NCI-H82 treated with DMSO at 0.1 percent for 48 hours (cell line): ENCODE data around the gene ERC1.
"Not testable (repeated sequence)": the region's sequence is repeated elsewhere in the genome, so short reads cannot be mapped to it uniquely, and the experiment has no call there.

ENCODE experiments used
- DNase-seq: peaks from one replicate; lab custom pipeline; 2025; ENCODE audit not compliant: unreplicated experiment; lab: John Stamatoyannopoulos, UW

The ERC1 gene

DNA sequence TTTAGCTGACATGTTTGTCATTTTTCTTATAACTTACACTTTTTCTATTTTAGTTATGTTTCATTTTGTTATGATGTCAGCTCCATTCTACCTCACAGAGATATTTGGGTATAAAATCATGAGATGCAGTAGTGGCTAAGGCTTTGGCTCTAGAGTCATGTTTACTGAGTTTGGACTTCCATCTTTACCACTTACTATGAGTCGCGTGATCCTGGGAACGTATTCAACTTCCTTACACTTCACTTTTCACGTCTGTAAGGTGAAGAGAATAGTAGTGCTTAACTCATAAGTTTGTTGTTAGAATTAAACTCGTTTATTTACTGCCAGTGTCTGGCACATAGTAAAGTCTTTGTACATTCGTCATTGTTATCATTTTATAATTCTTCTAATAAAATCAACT, 126.3 kb downstream of the ERC1 start:
- no peak for DNase-seq

DNA sequence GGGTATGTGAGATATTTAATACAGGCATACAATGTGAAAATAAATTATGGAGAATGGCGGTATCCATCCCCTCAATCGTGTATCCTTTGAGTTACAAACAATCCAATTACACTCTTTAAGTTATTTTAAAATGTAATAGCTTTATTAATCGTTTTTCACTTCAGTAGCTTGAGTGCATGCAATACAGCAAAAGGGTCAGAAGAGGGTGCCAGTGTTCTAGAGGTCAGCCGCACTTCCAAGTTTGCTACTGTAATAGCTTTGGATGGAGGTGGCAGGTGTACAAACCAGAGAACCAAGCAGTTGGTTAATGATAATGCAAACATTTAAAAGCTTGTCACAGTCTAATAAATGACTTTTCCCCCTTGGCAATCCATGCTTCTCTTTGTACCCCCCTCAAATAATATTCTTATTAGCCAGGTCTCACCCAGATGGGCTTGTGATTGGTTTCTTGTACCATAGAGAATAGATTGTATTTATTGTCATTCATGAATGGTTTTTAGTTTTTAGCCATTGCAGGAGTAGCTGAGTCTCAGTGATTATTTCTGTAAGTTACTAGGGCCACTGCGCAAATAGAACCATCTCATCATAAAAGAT, 127.0 kb downstream of the ERC1 start:
- DNase-seq: peak; percentile 37

- DNase-seq: peak; percentile 64
Observed at GRCh38 chr12:1122786-1123185, 131.8 kb downstream of the ERC1 start.

DNA sequence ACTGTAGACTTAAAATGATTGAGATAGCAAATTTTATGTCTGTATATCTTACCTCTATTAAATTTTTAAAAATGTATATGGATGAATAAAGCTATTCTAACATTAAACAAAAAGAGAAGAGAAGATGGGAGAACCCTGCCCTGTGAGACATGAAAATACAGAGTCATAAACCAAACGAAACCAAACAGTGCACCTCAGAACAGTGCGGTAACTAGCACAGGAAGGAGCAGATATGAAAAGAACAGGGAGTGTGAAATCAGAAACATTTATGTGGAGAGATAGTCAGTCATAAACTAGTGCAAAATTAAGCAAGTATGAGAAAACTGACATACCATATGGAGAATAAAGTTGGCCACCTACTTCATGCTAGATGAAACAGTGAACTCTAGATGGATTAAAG, 135.1 kb downstream of the ERC1 start:
- DNase-seq: no peak

DNA sequence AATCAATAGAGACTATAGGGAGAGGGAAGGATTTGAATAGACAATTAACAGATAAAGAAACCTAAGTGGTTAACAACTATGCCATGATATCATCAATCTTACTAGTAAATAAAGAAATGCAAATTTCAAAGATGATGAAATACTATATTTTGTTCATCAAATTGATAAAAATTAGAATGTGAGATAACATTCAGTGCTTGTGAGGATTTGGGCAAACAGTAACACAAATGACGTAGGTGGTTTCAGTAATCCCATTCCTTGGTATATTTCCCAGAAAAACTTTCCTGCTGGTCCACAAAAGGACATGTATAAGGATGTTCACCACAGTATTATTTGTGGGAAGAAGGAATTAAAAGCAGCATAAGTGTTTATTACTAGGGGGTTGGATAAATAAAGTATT, 136.0 kb downstream of the ERC1 start:
- no peak for DNase-seq

GRCh38 chr12:1130164-1130563, 139.1 kb downstream of the ERC1 start:
- no peak for DNase-seq

- no peak for DNase-seq
Observed at GRCh38 chr12:1130571-1130970, 139.5 kb downstream of the ERC1 start.

DNA sequence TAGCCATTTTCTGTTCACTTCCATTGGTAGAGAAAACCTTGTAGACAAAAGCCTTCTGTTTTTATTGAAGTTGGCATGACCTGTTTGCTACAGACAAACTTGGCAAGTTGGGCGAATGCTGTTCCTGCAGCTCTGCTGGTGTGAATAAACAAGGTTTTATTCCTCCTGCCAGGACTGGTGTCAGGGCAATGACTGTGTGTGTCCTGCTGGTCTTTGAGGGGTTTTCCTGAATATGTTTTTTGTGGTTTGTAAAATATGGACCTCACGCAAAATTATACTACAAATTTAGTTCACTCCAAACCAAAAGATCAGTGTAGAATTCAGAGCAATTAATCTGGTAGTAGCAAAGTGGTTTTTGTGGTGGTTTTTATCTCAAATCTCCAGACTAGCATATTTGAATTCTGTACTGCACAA, 140.8 kb downstream of the ERC1 start:
- no peak for DNase-seq

DNA sequence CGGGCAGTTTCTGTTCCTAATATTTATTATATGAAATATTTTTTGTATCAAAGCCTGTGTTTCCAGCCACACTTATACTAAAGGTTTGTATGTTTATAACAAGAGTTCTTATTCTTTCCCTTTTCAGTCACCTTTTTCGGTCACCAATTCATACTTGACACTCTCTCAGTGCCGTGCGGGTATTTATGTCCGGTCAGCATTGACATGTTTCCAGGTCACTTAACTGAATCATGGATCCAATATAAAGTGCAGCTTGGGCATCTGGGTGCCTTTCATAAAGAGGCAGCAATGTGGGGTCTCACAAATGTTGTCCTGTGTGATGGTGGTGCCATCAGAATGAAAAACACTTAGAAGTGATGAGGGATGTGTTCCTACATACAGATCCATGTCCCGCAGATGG, 141.3 kb downstream of the ERC1 start:
- DNase-seq: no peak

DNA sequence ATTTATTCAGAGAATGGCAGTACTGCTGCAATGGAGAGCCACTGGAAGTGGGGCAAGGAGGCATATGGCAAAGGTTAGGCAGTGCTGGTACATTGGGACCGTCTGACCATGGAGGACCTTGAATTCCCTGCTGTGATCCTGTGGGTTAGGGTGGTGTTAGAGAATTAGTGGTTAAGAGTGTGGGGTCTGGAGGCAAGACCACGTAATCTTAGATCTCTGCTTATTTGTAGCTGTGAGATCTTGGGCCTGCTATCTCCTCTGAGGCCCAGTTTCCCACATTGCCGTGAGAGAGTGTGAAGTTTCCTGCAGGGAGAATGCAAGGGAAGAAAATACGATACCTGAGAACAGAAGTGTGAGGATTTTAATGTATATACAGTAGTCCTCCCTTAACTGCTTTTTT, 147.7 kb downstream of the ERC1 start:
- DNase-seq: no peak

GRCh38 chr12:1146758-1147157, 155.7 kb downstream of the ERC1 start:
- not testable (repeated sequence) for DNase-seq

DNA sequence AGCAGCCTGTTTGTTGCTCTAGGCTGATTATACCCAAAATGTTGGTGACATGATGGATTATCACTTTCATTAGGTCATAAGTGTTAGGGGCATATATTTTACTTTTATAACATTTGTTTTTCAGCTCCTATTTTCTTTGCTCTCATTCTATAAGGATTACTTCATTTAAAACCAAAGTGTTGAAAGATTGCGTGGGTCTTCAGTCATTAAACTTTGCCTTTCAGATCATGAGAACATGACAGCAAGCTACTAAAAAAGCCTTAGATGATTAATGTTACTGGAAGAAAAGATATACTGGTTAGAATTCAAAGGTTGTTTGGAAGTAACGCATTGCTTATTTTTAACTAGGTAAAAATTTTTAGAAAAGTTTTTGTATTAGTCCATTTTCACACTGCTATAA, 156.8 kb downstream of the ERC1 start:
- no peak for DNase-seq

GRCh38 chr12:1157046-1157445, 166.0 kb downstream of the ERC1 start:
- no peak for DNase-seq

- no peak for DNase-seq
Observed at GRCh38 chr12:1161197-1161596, 170.2 kb downstream of the ERC1 start.

GRCh38 chr12:1162081-1162760, 171.2 kb downstream of the ERC1 start:
- DNase-seq: peak; percentile 77

DNA sequence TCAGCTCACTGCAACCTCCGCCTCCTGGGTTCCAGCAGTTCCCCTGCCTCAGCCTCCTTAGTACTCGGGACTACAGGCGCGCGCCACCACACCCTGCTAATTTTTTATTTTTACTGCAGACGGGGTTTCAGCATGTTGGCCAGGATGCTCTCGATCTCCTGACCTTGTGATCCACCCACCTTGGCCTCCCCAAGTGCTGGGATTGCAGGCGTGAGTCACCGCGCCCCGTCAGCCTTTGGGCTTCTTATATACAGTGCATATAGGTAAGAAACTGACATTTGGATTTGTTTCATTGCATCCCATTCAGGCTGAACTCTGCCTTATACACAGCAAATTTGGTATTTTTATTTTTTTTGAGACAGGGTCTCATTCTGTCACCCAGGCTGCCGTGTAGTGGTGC, 176.8 kb downstream of the ERC1 start:
- no peak for DNase-seq

DNA sequence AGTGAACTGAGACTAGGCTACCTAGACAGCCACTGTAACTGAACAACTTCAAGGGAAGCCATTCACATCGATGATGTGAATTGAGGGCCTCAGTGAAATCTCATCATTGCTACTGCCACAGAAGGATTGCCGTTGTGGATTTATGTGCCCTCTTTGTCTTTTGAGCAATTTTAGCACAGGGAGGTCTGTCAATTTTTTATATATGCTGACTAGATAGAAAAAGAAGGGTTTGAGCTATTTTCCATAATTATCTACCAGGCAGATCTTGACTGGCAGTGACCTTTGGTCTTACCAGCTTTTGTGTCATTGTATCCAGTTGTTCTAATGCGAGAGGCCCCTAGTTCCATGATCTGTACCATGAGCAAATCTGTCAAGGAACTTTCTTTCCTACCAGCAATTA, 179.4 kb downstream of the ERC1 start:
- no peak for DNase-seq

DNA sequence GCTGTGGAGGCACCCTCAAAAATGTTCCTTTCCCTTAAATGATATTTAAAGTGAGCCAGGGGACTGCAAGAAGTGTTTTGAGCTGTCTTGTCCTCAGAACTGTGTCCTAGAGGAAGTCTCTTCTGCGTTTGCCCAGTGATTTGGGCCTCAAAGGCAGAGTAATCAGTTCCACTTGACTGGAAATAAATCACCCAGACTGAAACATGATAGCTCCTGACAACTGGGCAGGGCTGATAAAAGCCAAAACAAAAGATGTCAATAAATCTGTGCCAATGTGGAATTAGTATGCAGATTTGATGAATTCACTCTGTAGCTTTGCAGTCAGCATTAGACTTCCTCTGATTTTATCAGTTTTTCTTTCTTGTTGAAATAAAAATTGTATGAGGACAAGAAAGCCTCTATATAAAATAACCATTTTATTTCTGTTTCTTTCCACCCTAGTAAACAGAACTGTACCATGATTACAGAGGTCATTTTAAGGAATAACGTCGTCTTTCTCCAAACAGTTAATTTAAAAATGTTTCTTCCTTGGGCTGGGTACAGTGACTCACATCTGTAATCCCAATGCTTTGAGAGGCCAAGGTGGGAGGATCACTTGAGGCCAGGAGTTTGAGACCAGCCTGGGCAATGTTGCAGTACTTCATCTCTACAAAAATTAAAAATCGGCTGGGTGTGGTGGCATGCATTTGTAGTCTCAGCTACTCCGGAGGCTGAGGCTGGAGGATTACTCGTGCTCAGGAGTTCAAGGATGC, 180.8 kb downstream of the ERC1 start:
- DNase-seq: peak; percentile 74

- no peak for DNase-seq
Observed at GRCh38 chr12:1173781-1174617, 183.0 kb downstream of the ERC1 start.

GRCh38 chr12:1174659-1175058, 183.6 kb downstream of the ERC1 start:
- DNase-seq: no peak

- no peak for DNase-seq
Observed at GRCh38 chr12:1176191-1176590, 185.2 kb downstream of the ERC1 start.
